ENCODE data around the gene ADAMTS8.

Gene ADAMTS8

GRCh38 chr11:130436171-130436570 lies 7.8 kb upstream of the ADAMTS8 start:
- FAIRE-seq, result no peak

- no peak for FAIRE-seq
These were observed 7.3 kb upstream of the ADAMTS8 start for GRCh38 chr11:130435671-130436070.

GRCh38 chr11:130434521-130435223 lies 6.3 kb upstream of the ADAMTS8 start:
- FAIRE-seq, result peak; percentile 14

GRCh38 chr11:130433357-130433756 lies 4.9 kb upstream of the ADAMTS8 start:
- no peak for FAIRE-seq

GRCh38 chr11:130431801-130432200 lies 3.4 kb upstream of the ADAMTS8 start:
- no peak for FAIRE-seq

- no peak for FAIRE-seq
These were observed 2.9 kb upstream of the ADAMTS8 start for GRCh38 chr11:130431331-130431773.

GRCh38 chr11:130429983-130430382 lies 1.6 kb upstream of the ADAMTS8 start:
- no peak for FAIRE-seq

GRCh38 chr11:130429120-130429681 lies 792 bp upstream of the ADAMTS8 start:
- FAIRE-seq, result no peak

GRCh38 chr11:130427581-130428315 lies 661 bp downstream of the ADAMTS8 start:
- FAIRE-seq, result no peak

GRCh38 chr11:130426837-130427341 lies 1.5 kb downstream of the ADAMTS8 start:
- no peak for FAIRE-seq

- no peak for FAIRE-seq
These were observed 2.1 kb downstream of the ADAMTS8 start for GRCh38 chr11:130426223-130426836.

GRCh38 chr11:130425156-130425555 lies 3.3 kb downstream of the ADAMTS8 start:
- no peak for FAIRE-seq

GRCh38 chr11:130424613-130425140 lies 3.7 kb downstream of the ADAMTS8 start:
- no peak for FAIRE-seq

- FAIRE-seq, result no peak
These were observed 4.8 kb downstream of the ADAMTS8 start for GRCh38 chr11:130423541-130424142.

GRCh38 chr11:130422251-130422995 lies 6.0 kb downstream of the ADAMTS8 start:
- no peak for FAIRE-seq

- FAIRE-seq, result no peak
These were observed 6.7 kb downstream of the ADAMTS8 start for GRCh38 chr11:130421697-130422096.

GRCh38 chr11:130421199-130421585 lies 7.2 kb downstream of the ADAMTS8 start:
- no peak for FAIRE-seq

- FAIRE-seq, result no peak
These were observed 7.8 kb downstream of the ADAMTS8 start for GRCh38 chr11:130420478-130421198.

- FAIRE-seq, result no peak
These were observed 9.7 kb downstream of the ADAMTS8 start for GRCh38 chr11:130418756-130419155.

GRCh38 chr11:130418210-130418609 lies 10.2 kb downstream of the ADAMTS8 start:
- FAIRE-seq, result no peak

GRCh38 chr11:130416906-130417305 lies 11.5 kb downstream of the ADAMTS8 start:
- no peak for FAIRE-seq
